Heart right ventricle (tissue), 16 donors: ENCODE data around the gene MOG. TPM values are rescaled to one million over a fixed set of nuclear protein-coding genes. Genes with fewer than 3 reads are reported as not detected.

Experiments
- ATAC-seq, 8 donors: fragments of 200-7000 bp; cut with Tn5 transposase; one replicate each; pipeline ENCODE4 v1.9.1; 2020; ENCODE audit warnings: mild to moderate bottlenecking in 8 of 8, moderate library complexity in 8 of 8, moderate number of reproducible peaks in 1 of 8
- DNase-seq, 2 donors: peaks; one replicate each; pipeline ENCODE4 v3.0.0-alpha.2; 2020
- H3K27ac ChIP-seq, 10 donors: fragments of 200-600 bp; sonication (generic) in 2 of 10; one replicate each; pipeline versions ENCODE4 v1.5.0 to v1.8.0; 2020 to 2022; ENCODE audit warnings: mild to moderate bottlenecking in 3 of 10
- H3K27me3 ChIP-seq, 7 donors: fragments of 200-600 bp; one replicate each; pipeline ENCODE4 v1.8.0; 2021 to 2022; ENCODE audit warnings: mild to moderate bottlenecking in 2 of 7
- H3K36me3 ChIP-seq, 9 donors: fragments of 200-600 bp; sonication (generic) in 1 of 9; one replicate each; pipeline versions ENCODE4 v1.5.0 to v1.8.0; 2020 to 2022; ENCODE audit warnings: mild to moderate bottlenecking in 2 of 9
- H3K4me1 ChIP-seq, 9 donors: fragments of 200-600 bp; sonication (generic) in 1 of 9; one replicate each; pipeline versions ENCODE4 v1.5.0 to v1.8.0; 2020 to 2022; ENCODE audit warnings: mild to moderate bottlenecking in 4 of 9
- H3K4me3 ChIP-seq, 10 donors: fragments of 200-600 bp; sonication (generic) in 2 of 10; one replicate each; pipeline versions ENCODE4 v1.5.0 to v1.8.0; 2020 to 2022; ENCODE audit warnings: mild to moderate bottlenecking in 7 of 10, moderate library complexity in 2 of 10
- H3K9me3 ChIP-seq, 11 donors: fragments of 200-600 bp in 10 of 11; sonication (generic) in 2 of 11; one replicate each; pipeline versions ENCODE4 v1.5.0 to v1.8.0; 2013 to 2022; ENCODE audit warnings: mild to moderate bottlenecking in 2 of 11, control low read depth in 1 of 11, moderate library complexity in 1 of 11
- WGBS, 2 donors: extraction: QIAGEN DNeasy Blood & Tissue Kit; methylation state at CpG; one replicate each; pipeline ENCODE4 v1.1.7; 2013; ENCODE audit warnings: inconsistent platforms in 1 of 2; 5-methylcytosine and 5-hydroxymethylcytosine counted together
- intact Hi-C, 10 donors: fragments of 100-400 bp; cut with DNase I; formaldehyde crosslinking; loops; one replicate each; pipeline versions ENCODE4 v1.11.1 to v1.14.2; 2022
- polyA plus RNA-seq, 2 donors: library from polyadenylated mRNA; stranded (reverse); fragments of 200-250 nt; gene quantifications; one replicate each; pipeline ENCODE4 v1.2.3, GENCODE V29; 2013
- total RNA-seq, 10 donors: library from RNA; stranded (reverse); fragmentation: NEBNext Ultra II Directional in 3 of 10; extraction: Animal tissue kit (Norgen Biotek cat#: 25700) in 3 of 10; gene quantifications; one replicate each; pipeline versions ENCODE4 v1.2.1 to v1.2.4, GENCODE V29; 2021 to 2023
- TF ChIP-seq, protein P1 (sequence below), 9 donors: fragments of 200-600 bp; sonication (generic) in 2 of 9; IDR thresholded peaks; one replicate each; pipeline versions ENCODE4 v1.5.0 to v1.8.0; 2021 to 2022; ENCODE audit warnings: antibody characterized with exemption in 9 of 9, mild to moderate bottlenecking in 5 of 9, moderate library complexity in 1 of 9
- donor health status: Arrhythmogenic right ventricular cardiomyopathy.
- donor health status: ischemic (EF 13 %, LVEDD 7.1; RV severe dilation, severe dysfunction).
- donor health status: healthy with polysubstance abuse.
- donor health status: DM: no; HTN: yes; CAD: no.
- donor health status: DM: no; HTN: no; CAD: no.
- donor health status: ischemic (EF 25% LVEDD 6.9; RV normal size, moderate dysfunction).
- donor health status: ischemic (EF 25% LVEDD 5.7; RV mildly dilated, moderate dysfunction).
- donor health status: healthy.
- donor health status: DM: yes; HTN: yes; CAD: no.
- donor health status: Ischemic cardiomyopathy.
- donor health status: ischemic (EF 35%, LVEDD 5.7; RV mildly dilated, moderate dysfunction).
- donor health status: nonischemic (EF 11% LVEDD 7.7; RV severe dilation, severe dysfunction).
- donor health status: DM: yes; HTN: yes; CAD: no.
- donor health status: PGD.
- donor health status: ischemic (EF 29% LVEDD 5.4; RV normal size, mild dysfunction).
- donor health status: nonischemic (EF 23%, LVEDD 6.1; RV moderate dilation, normal function).

Gene MOG
- total and polyA plus RNA-seq, 12 donors: 0.19 to 13.6 (median 2.9) TPM

DNA sequence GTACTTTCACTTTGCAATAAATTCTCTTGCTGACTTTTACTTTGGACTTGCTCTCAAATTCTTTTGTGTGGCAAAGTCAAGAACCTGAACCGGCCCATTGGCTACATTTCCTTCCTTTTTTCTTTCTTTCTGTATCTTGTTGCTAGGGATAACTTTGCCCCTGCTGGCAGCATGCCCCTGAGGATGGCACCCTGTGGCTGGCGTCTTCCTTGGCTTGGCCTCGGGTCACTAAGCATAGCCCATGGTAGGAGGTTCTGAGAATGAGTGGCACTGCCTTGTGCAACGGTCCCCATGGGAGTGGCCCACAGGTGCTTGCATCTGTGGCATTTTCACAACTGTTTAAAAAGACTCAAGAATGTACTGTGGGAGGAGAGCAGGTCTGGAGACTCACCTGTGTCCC, 52.3 kb downstream of the MOG start:
- Histone ChIP-seq H3K4me3 (peak overlapping the region in 1 of 10 donors; percentile 28), H3K27me3 (peaks cover 0 to 22% (median 9%) of the 10 kb centered on the region in 7 donors), H3K9me3 (no peaks in the 10 kb centered on the region), H3K36me3 (no peaks in the 10 kb centered on the region), H3K4me1 (peaks cover 0 to 16% (median 0%) of the 10 kb centered on the region in 9 donors), H3K27ac (peak overlapping the region in 1 of 10 donors; percentile 69)
- DNase-seq (no peak), ATAC-seq (no peak)
- intact Hi-C loops: loop anchor here in 5 of 10 donors (5.0 to 10.0 kb wide), 4 partner anchors 43 to 306 kb away; no protein-coding TSS in a partner anchor
- 55 to 61% methylated on average over 4 of the region's 4 CpGs for WGBS, 2 donors
- TF ChIP-seq, protein P1, sequence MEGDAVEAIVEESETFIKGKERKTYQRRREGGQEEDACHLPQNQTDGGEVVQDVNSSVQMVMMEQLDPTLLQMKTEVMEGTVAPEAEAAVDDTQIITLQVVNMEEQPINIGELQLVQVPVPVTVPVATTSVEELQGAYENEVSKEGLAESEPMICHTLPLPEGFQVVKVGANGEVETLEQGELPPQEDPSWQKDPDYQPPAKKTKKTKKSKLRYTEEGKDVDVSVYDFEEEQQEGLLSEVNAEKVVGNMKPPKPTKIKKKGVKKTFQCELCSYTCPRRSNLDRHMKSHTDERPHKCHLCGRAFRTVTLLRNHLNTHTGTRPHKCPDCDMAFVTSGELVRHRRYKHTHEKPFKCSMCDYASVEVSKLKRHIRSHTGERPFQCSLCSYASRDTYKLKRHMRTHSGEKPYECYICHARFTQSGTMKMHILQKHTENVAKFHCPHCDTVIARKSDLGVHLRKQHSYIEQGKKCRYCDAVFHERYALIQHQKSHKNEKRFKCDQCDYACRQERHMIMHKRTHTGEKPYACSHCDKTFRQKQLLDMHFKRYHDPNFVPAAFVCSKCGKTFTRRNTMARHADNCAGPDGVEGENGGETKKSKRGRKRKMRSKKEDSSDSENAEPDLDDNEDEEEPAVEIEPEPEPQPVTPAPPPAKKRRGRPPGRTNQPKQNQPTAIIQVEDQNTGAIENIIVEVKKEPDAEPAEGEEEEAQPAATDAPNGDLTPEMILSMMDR (IDR thresholded peaks at IDR 0.05): no peak

DNA sequence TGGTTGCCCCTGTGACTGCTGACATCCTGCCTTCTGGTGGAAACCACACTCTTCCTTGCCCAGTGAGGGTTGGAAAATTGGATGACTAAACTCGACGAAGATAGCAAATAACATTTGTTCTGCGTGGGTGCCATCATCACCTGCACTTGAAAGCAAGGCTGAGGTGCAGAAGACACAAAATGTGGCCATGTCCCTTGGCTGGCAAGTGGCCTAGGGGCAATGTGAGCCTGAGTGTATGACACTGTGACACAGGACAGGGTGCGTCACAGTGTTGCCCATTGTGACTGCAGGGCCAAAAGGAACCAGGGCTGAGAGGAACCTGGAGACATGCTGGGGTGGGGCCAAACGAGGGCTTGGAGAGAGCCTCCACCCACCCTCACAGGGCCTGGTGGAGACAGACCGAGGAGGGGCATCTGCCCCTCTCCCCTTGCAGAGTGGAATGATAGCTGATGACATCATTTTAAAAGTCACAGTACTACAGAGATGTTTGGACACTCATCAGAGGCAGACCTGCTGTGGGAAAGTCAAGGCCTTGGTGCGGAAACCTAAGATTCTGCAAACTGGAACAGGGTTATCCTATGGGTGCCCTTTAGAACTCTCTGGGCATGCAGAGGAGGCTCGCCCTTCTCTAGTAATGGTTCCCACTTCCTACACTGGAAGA, 53.5 kb downstream of the MOG start:
- intact Hi-C loops: loop anchor here in 1 of 10 donors (5.0 kb wide), 1 partner anchor 42 kb away; no protein-coding TSS in a partner anchor
- H3K27me3 ChIP-seq: peaks cover 0 to 22% (median 9%) of the 10 kb centered on the region in 7 donors

DNA sequence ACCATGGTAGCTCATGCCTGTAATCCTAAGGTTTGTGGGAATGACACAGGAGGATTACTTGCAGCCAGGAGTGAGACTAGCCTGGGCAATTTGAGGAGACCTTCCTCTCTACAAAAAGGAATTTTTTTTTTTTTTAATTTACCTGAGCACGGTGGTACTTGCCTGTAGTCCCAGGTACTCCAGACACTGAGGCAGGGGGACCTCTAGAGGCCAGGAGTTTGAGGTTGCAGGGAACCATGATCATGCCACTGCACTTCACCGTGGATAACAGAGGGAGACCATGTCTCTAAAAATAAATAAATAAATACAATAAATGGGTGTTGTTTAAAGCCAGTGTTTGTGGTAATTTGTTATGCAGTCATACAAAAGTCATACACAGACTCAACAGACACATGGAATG, 64.0 kb downstream of the MOG start:
- WGBS, 2 donors: 43 to 50% methylated on average over 2 of the region's 2 CpGs
- Histone ChIP-seq H3K4me1 (peaks cover 0 to 22% (median 19%) of the 10 kb centered on the region in 9 donors), H3K36me3 (peaks cover 0 to 19% (median 8%) of the 10 kb centered on the region in 9 donors), H3K4me3 (no peak overlapping the region), H3K27me3 (no peaks in the 10 kb centered on the region), H3K9me3 (no peaks in the 10 kb centered on the region), H3K27ac (no peak overlapping the region)
- ATAC-seq: no peak
- no peak for DNase-seq
- intact Hi-C loops: no loop called here
- TF ChIP-seq, protein P1 (IDR thresholded peaks at IDR 0.05): no peak

More for the DNA sequence above, 53.5 kb downstream of the MOG start:
- TF ChIP-seq, protein P1 (IDR thresholded peaks at IDR 0.05): no peak
- 79 to 84% methylated on average over 8 of the region's 8 CpGs for WGBS, 2 donors
- H3K9me3 ChIP-seq: no peaks in the 10 kb centered on the region
- H3K36me3 ChIP-seq: no peaks in the 10 kb centered on the region
- no peak overlapping the region for H3K27ac ChIP-seq
- ATAC-seq (no peak), DNase-seq (no peak)
- peaks cover 0 to 16% (median 0%) of the 10 kb centered on the region in 9 donors for H3K4me1 ChIP-seq
- no peak overlapping the region for H3K4me3 ChIP-seq

Other genes with a start within 250 kb of the MOG start
- gene OR12D1, start 242.2 kb upstream of the MOG start, total RNA-seq: not detected
- not detected for gene OR12D1, start 242.2 kb upstream of the MOG start, polyA plus RNA-seq
- gene OR10C1, start 217.8 kb upstream of the MOG start, total RNA-seq: not detected
- gene OR10C1, start 217.8 kb upstream of the MOG start, polyA plus RNA-seq: not detected
- not detected for gene OR11A1, start 200.0 kb upstream of the MOG start, total RNA-seq
- gene OR11A1, start 200.0 kb upstream of the MOG start, polyA plus RNA-seq: not detected
- not detected for gene OR2H1, start 199.9 kb upstream of the MOG start, total RNA-seq
- gene OR2H1, start 199.9 kb upstream of the MOG start, polyA plus RNA-seq: not detected
- gene MAS1L, start 169.1 kb upstream of the MOG start, total RNA-seq: not detected
- gene MAS1L, start 169.1 kb upstream of the MOG start, polyA plus RNA-seq: not detected
- gene UBD, start 97.4 kb upstream of the MOG start, total RNA-seq: 10 to 100 TPM in 1 of 10 donors, under 1 TPM in 3, not detected in 6; 0.23 to 53.8 (median 0.48) TPM
- gene UBD, start 97.4 kb upstream of the MOG start, polyA plus RNA-seq: under 1 TPM in 1 of 2 donors, not detected in 1; 0.33 TPM
- gene OR2H2, start 72.0 kb upstream of the MOG start, total RNA-seq: not detected
- not detected for gene OR2H2, start 72.0 kb upstream of the MOG start, polyA plus RNA-seq
- gene GABBR1, start 23.9 kb upstream of the MOG start, total RNA-seq: 10 to 100 TPM; 10.2 to 31.0 (median 18.2) TPM
- 10 to 100 TPM; 10.4 to 41.3 TPM for gene GABBR1, start 23.9 kb upstream of the MOG start, polyA plus RNA-seq
- gene ZFP57, start 24.1 kb downstream of the MOG start, total RNA-seq: 10 to 100 TPM in 1 of 10 donors, 1 to 10 TPM in 2, under 1 TPM in 1, not detected in 6; 0.53 to 14.7 (median 6.0) TPM
- gene ZFP57, start 24.1 kb downstream of the MOG start, polyA plus RNA-seq: under 1 TPM in 1 of 2 donors, not detected in 1; 0.06 TPM
- 100 to 1,000 TPM in 1 of 10 donors, 10 to 100 TPM in 9; 24.0 to 191 (median 31.6) TPM for gene HLA-F, start 66.3 kb downstream of the MOG start, total RNA-seq
- 100 to 1,000 TPM in 1 of 2 donors, 10 to 100 TPM in 1; 61.7 to 105 TPM for gene HLA-F, start 66.3 kb downstream of the MOG start, polyA plus RNA-seq
- gene HLA-G, start 170.7 kb downstream of the MOG start, total RNA-seq: under 1 TPM in 3 of 10 donors, not detected in 7; 0.45 to 0.77 (median 0.65) TPM
- gene HLA-G, start 170.7 kb downstream of the MOG start, polyA plus RNA-seq: under 1 TPM in 1 of 2 donors, not detected in 1; 0.13 TPM